HCT116 (cell line): ENCODE measurements around the gene CASKIN2.

Experiments used
- EGR1 ChIP-seq: IDR thresholded peaks from 2 replicates; pipeline ENCODE4 v1.6.1; 2012; ENCODE audit warnings: low read depth
- EZH2 ChIP-seq: fragments of 200-600 bp; sonication (generic); IDR thresholded peaks from 2 replicates; pipeline ENCODE4 v1.6.1; 2017; ENCODE audit warnings: antibody characterized with exemption, mixed run types
- JUND ChIP-seq: IDR thresholded peaks from 2 replicates; pipeline ENCODE4 v1.6.1; 2012
- RAD21 ChIP-seq: IDR thresholded peaks from 2 replicates; pipeline ENCODE4 v1.6.1; 2012; ENCODE audit warnings: low read depth, mild to moderate bottlenecking
- SRF ChIP-seq: IDR thresholded peaks from 2 replicates; pipeline ENCODE4 v1.6.1; 2012; ENCODE audit warnings: low read depth
- TF ChIP-seq, protein P1 (sequence below), 3 experiments: fragments of 200-600 bp in 1 of 3; sonication (generic) in 1 of 3; IDR thresholded peaks in 2 of 3; conservative IDR thresholded peaks in 1 of 3; 2 replicates each; pipeline ENCODE4 v1.5.1; 2012 to 2017; ENCODE audit warnings: low read depth in 2 of 3, low read length in 2 of 3, antibody characterized with exemption in 1 of 3, borderline replicate concordance in 1 of 3, control low read depth in 1 of 3, mild to moderate bottlenecking in 1 of 3, mixed read lengths in 1 of 3, mixed run types in 1 of 3, moderate library complexity in 1 of 3; ENCODE audit not compliant: insufficient read depth in 1 of 3

DNA sequence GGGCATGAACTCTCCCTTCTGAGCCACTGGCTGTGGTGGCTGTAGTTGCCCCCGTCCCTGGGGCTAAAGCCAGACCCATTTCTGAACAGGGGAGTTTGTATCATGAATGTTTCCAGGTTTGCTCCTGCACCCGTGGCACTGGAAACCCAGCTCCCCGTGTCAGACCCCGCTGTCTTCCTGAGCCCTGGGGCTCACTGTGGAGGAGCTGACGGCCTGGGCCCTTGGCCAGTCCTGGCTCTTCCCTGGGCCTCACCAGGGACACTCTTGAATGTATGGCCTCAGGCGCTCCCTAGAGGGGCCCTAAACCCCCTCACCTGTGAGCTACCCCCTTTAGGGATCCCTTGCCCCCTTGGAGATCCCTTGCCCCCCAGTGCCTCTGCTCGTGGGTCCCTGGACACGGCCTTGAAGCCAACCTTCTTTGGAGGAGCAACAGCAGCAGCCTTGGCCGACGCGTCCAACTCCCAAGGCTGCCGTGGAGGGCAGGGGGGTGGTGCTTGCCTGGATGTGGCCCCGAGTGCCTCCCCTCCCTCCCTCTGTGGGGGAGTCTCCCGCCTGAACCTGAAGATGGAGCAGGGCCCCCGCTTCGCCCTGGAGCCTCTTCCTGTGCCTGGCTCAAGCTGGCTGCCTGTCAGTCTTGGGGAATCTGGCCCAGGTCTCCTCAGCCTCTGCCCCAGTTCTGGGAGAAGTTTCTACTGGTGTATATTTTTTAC lies 15.9 kb downstream of the CASKIN2 start:
- TF ChIP-seq JUND: no peak
- TF ChIP-seq, protein P1, sequence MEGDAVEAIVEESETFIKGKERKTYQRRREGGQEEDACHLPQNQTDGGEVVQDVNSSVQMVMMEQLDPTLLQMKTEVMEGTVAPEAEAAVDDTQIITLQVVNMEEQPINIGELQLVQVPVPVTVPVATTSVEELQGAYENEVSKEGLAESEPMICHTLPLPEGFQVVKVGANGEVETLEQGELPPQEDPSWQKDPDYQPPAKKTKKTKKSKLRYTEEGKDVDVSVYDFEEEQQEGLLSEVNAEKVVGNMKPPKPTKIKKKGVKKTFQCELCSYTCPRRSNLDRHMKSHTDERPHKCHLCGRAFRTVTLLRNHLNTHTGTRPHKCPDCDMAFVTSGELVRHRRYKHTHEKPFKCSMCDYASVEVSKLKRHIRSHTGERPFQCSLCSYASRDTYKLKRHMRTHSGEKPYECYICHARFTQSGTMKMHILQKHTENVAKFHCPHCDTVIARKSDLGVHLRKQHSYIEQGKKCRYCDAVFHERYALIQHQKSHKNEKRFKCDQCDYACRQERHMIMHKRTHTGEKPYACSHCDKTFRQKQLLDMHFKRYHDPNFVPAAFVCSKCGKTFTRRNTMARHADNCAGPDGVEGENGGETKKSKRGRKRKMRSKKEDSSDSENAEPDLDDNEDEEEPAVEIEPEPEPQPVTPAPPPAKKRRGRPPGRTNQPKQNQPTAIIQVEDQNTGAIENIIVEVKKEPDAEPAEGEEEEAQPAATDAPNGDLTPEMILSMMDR (IDR thresholded peaks at IDR 0.05 in 2 of 3, conservative IDR thresholded peaks at IDR 0.05 in 1 of 3; ENCODE audit: borderline replicate concordance in 1 of 3, insufficient read depth in 1 of 3, low read depth in 2 of 3, low read length in 2 of 3): no peak
- no peak for TF ChIP-seq SRF
- no peak for TF ChIP-seq RAD21
- TF ChIP-seq EZH2: no peak
- no peak for TF ChIP-seq EGR1
